ENCODE results near the gene SRSF7. TPM values are rescaled to one million over a fixed set of nuclear protein-coding genes. Genes with fewer than 3 reads are reported as not detected.
"Not testable (repeated sequence)": the region's sequence is repeated elsewhere in the genome, so short reads cannot be mapped to it uniquely, and the experiment has no call there.

Gene SRSF7
- total RNA-seq, 1 donor from 2014 or later: 82.8 TPM

DNA sequence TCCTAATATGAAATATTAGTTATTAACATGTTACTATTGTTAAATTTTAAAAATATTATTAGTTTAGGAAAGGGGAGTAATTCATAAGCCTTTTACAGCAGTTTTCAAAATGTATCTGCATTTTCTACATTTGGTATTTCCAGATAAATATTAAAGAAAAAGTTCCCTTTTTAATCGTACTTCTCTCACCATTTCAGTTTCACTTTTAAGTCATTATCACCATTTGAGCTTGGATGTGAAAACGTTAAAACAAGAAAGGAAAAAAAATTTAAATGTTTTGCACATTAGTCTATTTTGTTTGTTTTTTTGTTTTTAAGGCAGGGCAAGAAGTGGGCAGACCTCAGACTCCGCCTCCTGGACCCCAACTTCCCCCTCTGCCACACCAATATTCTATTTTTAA, 3.3 kb upstream of the SRSF7 start:
- DNase-seq (ENCODE audit: low spot score): no peak

DNA sequence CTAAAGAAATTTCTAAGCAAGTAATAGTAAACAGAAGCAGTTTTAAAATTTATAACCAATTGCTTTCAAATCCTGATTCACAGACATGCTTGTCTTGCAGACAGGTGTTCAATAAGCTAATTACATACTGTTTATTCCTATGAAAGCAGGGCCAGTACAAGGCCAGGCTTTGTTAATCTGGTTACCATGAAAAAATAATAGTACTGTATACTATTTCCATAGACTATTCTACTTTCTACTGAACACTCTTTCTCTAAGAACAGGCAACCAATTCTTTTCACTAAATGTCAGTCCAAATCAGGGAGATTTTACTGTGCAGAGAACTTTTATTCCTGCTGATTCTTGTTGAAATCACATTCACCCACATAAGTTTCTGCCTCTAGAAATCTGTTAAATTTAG, 2.9 kb upstream of the SRSF7 start:
- no peak for DNase-seq (ENCODE audit: low spot score)

GRCh38 chr2:38751596-38752410, 642 bp upstream of the SRSF7 start:
- no peak for DNase-seq (ENCODE audit: low spot score)

GRCh38 chr2:38750011-38750890, 910 bp downstream of the SRSF7 start:
- peak; percentile 58 for DNase-seq (ENCODE audit: low spot score)

DNA sequence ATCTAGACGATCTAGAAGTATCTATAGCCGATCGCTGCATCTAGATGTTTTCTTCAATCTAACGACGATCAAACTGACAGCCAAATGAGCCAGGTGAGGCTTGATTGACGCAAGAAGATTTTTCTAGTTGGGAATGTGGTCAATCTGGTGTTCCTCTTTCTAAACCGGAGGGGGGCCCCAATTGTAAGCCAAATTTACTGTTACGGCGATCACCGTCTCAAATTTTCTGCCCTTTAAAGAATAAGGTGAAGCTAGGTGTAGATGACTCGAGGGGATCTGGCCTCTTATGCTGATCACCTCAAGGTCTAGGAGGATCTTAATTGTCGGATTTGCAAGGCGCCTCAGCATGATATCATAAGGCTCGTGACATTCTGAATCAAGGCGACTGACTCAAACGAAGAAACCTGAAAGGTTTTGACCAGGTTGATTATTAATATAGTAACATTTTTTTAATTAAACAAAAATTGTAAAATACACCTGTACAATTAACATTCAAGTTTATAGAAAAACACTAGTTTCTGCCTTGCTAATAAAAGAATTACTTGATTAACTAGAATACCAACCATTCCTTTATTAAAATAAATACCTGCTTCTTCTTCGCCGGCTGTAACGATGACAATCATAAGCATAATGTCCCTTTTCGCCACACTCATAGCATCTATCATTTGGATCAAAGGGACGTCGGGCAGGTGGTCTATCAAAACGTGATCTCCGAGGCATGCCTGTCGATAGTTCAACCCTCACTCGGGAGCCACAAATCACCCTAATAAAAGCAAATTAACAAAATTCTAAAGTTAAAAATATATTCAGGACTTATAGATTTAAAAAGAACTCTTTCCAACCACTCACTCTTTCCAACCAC, 2.0 kb downstream of the SRSF7 start:
- no peak for DNase-seq (ENCODE audit: low spot score)

DNA sequence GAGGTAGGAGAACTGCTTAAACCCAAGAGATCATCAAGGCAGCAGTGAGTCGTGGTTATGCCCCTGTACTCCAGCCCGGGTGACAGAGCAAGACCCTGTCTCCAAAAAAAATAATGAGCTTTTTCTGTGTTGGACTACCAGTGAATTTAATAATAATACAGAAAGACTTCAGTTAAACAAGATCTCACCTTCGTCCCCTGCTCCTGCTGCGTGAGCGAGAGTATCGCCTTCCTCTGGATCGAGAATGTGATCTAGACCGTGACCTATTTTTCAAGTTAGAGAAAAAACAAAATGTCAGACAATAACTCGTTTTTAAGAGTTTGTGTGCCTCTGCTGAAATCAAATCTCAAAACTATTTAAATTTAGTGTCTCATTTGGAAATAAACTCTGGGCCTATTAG, 2.8 kb downstream of the SRSF7 start:
- no peak for DNase-seq (ENCODE audit: low spot score)

- no peak for DNase-seq (ENCODE audit: low spot score)
Observed at GRCh38 chr2:38747819-38748218, 3.3 kb downstream of the SRSF7 start.

DNA sequence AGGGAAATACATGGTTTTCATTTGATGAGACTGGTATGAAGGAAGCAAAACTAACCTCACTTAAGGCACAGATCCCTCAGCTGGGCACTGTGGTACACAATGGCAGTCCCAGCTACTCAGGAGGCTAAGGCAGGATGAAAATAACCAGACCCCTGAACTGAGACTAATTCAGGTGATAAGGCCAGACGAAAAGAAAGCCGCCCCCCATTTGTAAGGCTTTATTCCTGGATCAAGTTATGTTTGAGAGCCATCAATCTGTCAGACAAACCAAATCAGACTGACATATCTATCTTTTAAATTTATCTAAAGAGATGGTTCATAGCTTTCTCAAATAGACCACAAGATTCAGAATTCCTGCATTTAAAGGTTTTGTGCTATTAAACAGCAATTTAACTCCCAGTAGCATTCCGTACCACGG, 4.1 kb downstream of the SRSF7 start:
- no peak for DNase-seq (ENCODE audit: low spot score)

GRCh38 chr2:38745267-38745666, 5.9 kb downstream of the SRSF7 start:
- DNase-seq (ENCODE audit: low spot score): no peak

GRCh38 chr2:38744399-38744780, 6.8 kb downstream of the SRSF7 start:
- no peak for DNase-seq (ENCODE audit: low spot score)

DNA sequence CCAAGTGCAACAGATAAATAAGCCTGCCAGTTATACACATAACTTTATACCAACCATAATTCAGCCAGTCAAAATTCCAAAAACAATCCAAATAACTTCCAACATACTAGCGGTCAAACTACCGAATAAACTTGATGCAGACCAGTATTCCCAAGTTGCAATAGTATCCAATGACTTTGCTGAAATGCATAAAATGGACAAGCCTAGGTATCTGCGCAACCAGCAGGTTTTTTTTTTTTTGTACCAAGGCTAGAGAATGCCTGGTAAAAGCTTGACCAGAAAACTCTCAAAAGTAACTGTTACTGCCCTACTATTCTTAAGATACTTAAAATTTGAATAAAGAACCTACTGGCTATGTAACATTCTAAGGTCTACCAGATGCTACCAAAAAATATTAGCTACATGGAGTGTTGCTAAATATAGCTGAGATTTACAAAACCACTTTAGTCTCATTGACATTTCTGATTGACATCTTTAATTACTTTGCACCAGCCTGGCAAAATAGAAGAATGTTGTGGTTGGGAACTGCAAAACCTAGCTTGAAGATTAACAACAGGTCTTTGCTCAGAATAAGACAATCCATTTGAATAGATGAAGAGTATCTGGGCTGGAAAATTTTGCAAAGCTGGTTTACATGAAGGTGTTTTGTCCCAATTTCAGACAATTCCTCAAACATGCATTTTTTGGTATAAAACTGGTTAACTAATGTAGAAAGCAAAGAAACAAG, 7.3 kb downstream of the SRSF7 start:
- no peak for DNase-seq (ENCODE audit: low spot score)

DNA sequence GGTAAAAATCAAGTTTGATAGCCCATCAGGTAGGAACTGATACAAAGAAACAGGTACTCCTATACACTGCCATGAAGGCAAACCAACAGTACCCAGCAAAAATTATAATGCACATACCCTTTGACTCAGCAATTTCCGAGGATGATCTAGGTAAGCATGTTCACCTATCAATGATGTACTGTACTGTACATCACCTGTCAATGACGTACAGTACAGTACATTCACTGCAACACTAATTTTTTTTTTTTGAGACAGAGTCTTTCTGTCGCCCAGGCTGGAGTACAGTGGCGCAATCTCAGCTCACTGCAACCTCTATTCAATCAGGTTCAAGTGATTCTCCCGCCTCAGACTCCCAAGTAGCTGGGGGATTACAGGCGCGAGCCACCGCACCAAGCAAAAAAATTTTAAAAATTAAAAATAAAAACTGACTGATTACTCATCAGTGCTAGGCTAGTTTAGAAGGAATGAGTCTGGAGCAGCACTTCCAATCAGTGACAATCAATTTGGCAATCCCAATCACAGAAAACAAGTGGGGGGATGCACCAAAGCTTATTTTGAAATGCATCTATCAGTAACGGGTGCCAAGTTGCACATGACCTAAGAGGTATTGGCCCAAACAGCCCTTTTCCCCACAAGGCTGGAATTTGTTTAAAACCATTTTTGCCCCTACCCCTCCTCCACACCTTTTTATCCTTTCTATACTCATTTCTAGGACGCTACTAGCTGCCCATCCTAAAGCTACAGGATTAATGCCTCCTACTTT, 8.2 kb downstream of the SRSF7 start:
- DNase-seq (ENCODE audit: low spot score): no peak

DNA sequence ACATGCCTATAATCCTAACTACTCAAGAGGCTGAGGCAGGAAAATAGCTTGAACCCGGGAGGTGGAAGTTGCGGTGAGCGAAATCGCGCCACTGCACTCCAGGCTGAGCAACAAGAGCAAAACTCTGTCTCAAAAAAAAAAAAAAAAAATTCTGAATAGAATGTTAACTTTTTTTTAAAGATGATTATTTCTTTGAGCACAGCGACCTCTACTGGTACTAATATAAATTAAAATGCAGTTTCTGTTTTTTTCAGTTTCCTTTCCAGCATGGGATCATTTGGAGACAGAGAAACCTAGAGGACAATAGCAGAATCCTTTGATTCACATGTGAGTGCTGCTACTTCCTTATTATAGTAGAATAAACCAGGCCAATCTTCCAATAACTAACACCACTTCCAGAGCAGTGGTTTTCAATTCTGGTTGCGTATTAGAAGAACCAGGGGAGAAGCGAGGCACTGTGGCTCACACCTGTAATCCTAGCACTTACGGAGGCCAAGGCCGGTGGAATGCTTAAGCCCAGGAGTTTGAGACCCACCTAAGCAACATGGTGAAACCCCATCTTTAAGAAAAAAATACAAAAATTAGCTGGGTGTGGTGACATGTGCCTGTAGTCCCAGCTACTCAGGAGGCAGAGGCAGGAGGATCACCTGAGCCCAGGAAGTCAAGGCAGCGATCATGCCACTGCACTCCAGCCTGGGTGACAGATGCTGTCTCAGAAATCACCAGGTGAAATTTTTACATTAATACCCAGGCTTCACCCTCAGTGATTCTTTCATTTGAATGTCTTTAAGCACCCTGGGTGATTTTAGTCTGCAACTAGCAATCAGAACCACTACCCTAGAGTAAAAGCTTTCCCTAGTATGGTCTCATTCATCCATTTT, 10.1 kb downstream of the SRSF7 start:
- DNase-seq (ENCODE audit: low spot score): peak; percentile 55

DNA sequence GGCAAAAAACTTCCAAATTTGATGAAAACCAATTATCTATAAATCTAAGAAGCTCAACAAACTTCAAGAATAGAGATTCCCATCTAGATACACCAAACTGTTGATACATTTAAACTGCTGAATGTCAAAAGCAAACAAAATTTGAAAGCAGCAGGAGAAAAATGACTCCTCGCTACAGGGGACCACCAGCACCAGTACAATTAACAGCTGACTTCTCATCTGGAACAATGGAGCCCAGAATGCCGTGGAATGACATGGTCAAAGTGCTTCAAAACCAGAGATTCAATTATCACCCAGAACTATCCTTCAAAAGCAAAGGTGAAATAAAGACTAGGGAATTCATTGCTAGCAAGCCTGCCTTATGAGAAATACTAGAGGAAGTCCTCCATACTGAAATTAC, 11.6 kb downstream of the SRSF7 start:
- no peak for DNase-seq (ENCODE audit: low spot score)

DNA sequence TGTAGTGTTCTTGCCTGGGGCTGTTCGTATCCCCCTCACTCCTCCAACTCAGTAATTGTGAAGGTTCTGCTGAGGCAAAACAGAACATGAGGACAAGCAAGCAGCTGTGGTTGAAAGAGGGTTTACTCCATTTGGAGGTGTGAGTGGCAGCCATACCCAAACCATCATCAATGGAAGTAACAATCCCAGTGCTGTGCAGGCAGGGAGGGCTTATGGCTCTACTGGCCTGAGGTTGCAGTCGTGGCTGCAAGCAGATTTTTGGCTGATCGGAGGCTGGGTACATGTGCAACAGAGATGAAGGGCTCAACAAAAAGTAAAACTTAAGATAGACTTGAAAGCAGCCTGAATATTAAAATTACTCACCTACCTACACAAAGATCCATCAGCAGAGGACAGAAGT, 13.2 kb downstream of the SRSF7 start:
- DNase-seq (ENCODE audit: low spot score): no peak

GRCh38 chr2:38737000-38737698, 14.0 kb downstream of the SRSF7 start:
- not testable (repeated sequence) for DNase-seq (ENCODE audit: low spot score)

GRCh38 chr2:38735999-38736320, 15.2 kb downstream of the SRSF7 start:
- DNase-seq (ENCODE audit: low spot score): no peak

GRCh38 chr2:38734299-38735058, 16.7 kb downstream of the SRSF7 start:
- DNase-seq (ENCODE audit: low spot score): no peak

Measured in umbilical cord (tissue), 2 donors.